ENCODE data around the gene PRC1.

Gene PRC1

DNA sequence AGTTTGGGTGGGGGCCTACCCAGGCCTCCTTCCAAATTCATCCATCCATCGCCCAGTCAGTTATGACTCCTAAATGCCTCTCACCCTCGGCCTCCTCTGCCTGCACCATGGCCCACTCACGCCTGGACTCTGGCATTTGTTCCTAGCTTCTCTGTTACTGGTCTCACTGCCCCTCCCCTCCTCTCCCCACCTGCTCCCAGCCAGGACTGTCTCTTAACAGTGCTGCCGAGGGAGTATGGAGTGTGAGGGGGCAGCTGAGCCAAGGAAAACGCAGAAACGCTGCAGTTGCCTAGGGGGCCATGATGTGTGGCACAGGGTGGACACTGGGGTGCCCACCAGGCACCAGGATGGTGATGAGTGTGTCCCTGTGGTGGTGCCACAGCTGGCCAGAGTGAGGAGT lies 36.5 kb downstream of the PRC1 start:
- TF ChIP-seq EZH2phosphoT487 (IDR thresholded peaks at IDR 0.05; ENCODE audit: low read depth), result no peak
- TF ChIP-seq, protein P1, sequence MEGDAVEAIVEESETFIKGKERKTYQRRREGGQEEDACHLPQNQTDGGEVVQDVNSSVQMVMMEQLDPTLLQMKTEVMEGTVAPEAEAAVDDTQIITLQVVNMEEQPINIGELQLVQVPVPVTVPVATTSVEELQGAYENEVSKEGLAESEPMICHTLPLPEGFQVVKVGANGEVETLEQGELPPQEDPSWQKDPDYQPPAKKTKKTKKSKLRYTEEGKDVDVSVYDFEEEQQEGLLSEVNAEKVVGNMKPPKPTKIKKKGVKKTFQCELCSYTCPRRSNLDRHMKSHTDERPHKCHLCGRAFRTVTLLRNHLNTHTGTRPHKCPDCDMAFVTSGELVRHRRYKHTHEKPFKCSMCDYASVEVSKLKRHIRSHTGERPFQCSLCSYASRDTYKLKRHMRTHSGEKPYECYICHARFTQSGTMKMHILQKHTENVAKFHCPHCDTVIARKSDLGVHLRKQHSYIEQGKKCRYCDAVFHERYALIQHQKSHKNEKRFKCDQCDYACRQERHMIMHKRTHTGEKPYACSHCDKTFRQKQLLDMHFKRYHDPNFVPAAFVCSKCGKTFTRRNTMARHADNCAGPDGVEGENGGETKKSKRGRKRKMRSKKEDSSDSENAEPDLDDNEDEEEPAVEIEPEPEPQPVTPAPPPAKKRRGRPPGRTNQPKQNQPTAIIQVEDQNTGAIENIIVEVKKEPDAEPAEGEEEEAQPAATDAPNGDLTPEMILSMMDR (IDR thresholded peaks at IDR 0.05; ENCODE audit: low read depth, low read length), result no peak
- Histone ChIP-seq H4K20me1 (ENCODE audit: insufficient read depth, low read length) (no peaks in the 10 kb centered on the region), H3K4me1 (ENCODE audit: low read length) (peaks cover 10% of the 10 kb centered on the region), H3K27me3 (ENCODE audit: low read depth, low read length) (no peaks in the 10 kb centered on the region), H3K9me3 (ENCODE audit: insufficient read depth, low read length) (no peaks in the 10 kb centered on the region), H3K36me3 (replicated peaks; ENCODE audit: low read depth, low read length) (peaks cover 43% of the 10 kb centered on the region), H3K27ac (ENCODE audit: low read length) (no peak overlapping the region), H3K9ac (ENCODE audit: low read length) (no peak overlapping the region), H3K4me2 (ENCODE audit: low read length) (no peak overlapping the region), H2AFZ (ENCODE audit: low read depth, low read length) (no peak overlapping the region), H3K79me2 (ENCODE audit: low read length) (peaks cover 37% of the 10 kb centered on the region), H3K4me3 (ENCODE audit: low read length) (no peak overlapping the region)

DNA sequence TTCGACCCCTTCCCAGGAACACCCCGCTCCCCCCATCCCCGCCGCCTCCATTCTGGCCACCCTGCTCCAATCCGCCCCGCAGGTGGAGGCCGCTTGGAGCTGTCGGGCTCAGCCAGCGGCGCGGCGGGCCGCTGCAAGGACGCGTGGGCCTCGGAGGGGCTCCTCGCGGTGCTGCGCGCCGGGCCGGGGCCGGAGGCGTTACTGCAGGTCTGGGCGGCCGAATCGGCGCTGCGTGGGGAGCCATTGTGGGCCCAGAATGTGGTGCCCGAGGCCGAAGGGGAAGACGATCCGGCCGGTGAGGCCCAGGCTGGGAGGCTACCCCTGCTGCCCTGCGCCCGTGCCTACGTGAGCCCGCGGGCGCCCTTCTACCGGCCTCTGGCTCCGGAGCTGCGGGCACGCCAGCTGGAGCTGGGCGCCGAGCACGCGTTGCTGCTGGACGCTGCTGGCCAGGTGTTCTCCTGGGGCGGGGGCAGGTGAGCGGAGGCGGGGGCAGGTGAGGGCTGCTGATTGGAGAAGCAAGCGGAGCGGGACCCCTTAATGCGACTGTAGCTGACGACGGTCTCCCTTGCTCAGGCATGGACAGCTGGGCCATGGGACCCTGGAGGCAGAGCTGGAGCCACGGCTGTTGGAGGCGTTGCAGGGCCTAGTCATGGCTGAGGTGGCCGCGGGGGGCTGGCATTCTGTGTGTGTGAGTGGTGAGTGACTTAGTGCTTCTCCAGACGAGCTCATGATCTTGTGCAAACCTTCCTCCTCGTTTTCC lies 37.1 kb downstream of the PRC1 start:
- H3K4me1 ChIP-seq (ENCODE audit: low read length), result peaks cover 10% of the 10 kb centered on the region
- H3K4me3 ChIP-seq (ENCODE audit: low read length), result no peak overlapping the region
- H4K20me1 ChIP-seq (ENCODE audit: insufficient read depth, low read length), result no peaks in the 10 kb centered on the region
- H3K4me2 ChIP-seq (ENCODE audit: low read length), result no peak overlapping the region
- no peak overlapping the region for H3K9ac ChIP-seq (ENCODE audit: low read length)
- peaks cover 34% of the 10 kb centered on the region for H3K79me2 ChIP-seq (ENCODE audit: low read length)
- TF ChIP-seq EZH2phosphoT487 (IDR thresholded peaks at IDR 0.05; ENCODE audit: low read depth), result no peak
- H3K9me3 ChIP-seq (ENCODE audit: insufficient read depth, low read length), result no peaks in the 10 kb centered on the region
- no peak overlapping the region for H2AFZ ChIP-seq (ENCODE audit: low read depth, low read length)
- H3K27me3 ChIP-seq (ENCODE audit: low read depth, low read length), result no peaks in the 10 kb centered on the region
- H3K27ac ChIP-seq (ENCODE audit: low read length), result no peak overlapping the region
- H3K36me3 ChIP-seq (replicated peaks; ENCODE audit: low read depth, low read length), result peaks cover 37% of the 10 kb centered on the region

DNA sequence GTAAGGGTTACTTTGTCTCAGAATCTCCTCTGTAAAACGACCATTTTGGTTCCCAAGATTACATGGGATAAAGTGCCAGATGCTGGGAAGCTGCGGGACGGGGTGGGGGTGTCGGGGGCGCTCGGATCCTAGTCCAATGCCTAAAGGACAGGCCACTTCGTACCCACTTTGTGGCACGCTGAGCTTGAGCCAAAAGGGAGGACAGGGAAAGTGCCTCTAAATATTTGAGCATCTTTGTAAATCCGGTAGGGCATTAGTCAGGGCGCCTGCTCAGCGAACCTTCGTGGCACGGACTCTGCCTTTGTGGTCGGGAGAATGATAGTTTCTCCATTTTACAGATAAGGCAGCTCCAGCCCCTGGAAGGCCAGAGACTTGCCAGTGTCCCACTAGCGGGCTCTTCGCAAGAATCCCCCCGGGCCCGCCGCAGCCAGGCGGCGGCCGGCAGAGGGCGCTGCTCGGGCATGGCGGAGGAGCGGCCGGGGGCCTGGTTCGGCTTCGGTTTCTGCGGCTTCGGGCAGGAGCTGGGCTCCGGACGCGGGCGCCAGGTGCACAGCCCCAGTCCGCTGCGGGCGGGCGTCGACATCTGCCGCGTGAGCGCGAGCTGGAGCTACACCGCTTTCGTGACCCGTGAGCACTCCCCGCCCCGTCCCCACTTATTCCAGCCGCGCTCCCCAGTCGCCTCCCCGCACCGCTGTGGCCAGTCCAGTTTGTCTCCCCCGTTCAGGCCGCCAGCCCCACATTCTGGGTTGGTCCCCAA lies 37.9 kb downstream of the PRC1 start:
- peaks cover 10% of the 10 kb centered on the region for H3K4me1 ChIP-seq (ENCODE audit: low read length)
- H3K9me3 ChIP-seq (ENCODE audit: insufficient read depth, low read length), result no peaks in the 10 kb centered on the region
- peak overlapping the region; percentile 97; the same call in 1 of the 2 replicates for H3K9ac ChIP-seq (ENCODE audit: low read length)
- H3K27ac ChIP-seq (ENCODE audit: low read length), result no peak overlapping the region
- H3K36me3 ChIP-seq (replicated peaks; ENCODE audit: low read depth, low read length), result peaks cover 34% of the 10 kb centered on the region
- peak overlapping the region; percentile 68 for H3K4me2 ChIP-seq (ENCODE audit: low read length)
- peaks cover 29% of the 10 kb centered on the region for H3K79me2 ChIP-seq (ENCODE audit: low read length)
- H2AFZ ChIP-seq (ENCODE audit: low read depth, low read length), result no peak overlapping the region
- no peaks in the 10 kb centered on the region for H3K27me3 ChIP-seq (ENCODE audit: low read depth, low read length)
- no peak for TF ChIP-seq EZH2phosphoT487 (IDR thresholded peaks at IDR 0.05; ENCODE audit: low read depth)
- TF ChIP-seq, protein P1 (IDR thresholded peaks at IDR 0.05; ENCODE audit: low read depth, low read length), result no peak
- H3K4me3 ChIP-seq (ENCODE audit: low read length), result peak overlapping the region; percentile 86
- H4K20me1 ChIP-seq (ENCODE audit: insufficient read depth, low read length), result no peaks in the 10 kb centered on the region

DNA sequence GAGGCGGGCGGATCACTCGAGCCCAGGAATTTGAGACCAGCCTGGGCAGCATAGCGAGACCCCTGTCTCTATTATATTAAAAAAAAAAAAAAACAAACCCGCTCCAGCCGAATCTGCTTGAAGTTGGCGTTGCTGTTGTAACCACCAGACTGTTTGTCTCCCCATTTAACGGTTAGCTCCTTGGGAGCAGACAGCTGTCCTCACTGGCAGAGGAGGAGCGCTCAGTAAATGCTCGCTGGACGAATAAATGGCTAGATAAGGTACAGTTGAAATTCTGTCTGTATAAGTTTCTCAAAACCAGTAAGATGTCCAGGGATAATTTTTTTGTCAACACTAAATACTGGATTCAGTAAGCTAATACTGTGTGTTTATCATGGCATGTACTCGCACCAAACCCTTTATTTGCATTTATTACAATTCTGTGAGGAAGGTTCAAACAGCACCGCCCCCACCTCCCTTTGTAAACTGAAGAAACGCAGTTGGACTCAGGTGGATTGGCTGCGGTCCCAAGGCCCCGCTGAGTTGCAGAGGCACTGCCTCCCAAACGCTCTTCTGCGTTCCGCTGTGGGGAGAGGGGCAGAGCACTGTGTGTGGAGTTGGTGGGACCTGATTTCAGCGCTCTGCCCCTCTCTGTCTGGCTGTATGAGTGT lies 38.6 kb downstream of the PRC1 start:
- peaks cover 29% of the 10 kb centered on the region for H3K79me2 ChIP-seq (ENCODE audit: low read length)
- peak overlapping the region; percentile 86 for H3K4me3 ChIP-seq (ENCODE audit: low read length)
- H3K4me2 ChIP-seq (ENCODE audit: low read length), result peak overlapping the region; percentile 68
- peak overlapping the region; percentile 97 for H3K9ac ChIP-seq (ENCODE audit: low read length)
- peak overlapping the region; percentile 89 for H3K27ac ChIP-seq (ENCODE audit: low read length)
- H3K27me3 ChIP-seq (ENCODE audit: low read depth, low read length), result no peaks in the 10 kb centered on the region
- peaks cover 10% of the 10 kb centered on the region for H3K4me1 ChIP-seq (ENCODE audit: low read length)
- TF ChIP-seq, protein P1 (IDR thresholded peaks at IDR 0.05; ENCODE audit: low read depth, low read length), result no peak
- TF ChIP-seq EZH2phosphoT487 (IDR thresholded peaks at IDR 0.05; ENCODE audit: low read depth), result no peak
- H4K20me1 ChIP-seq (ENCODE audit: insufficient read depth, low read length), result no peaks in the 10 kb centered on the region
- H3K36me3 ChIP-seq (replicated peaks; ENCODE audit: low read depth, low read length), result peaks cover 31% of the 10 kb centered on the region
- no peak overlapping the region for H2AFZ ChIP-seq (ENCODE audit: low read depth, low read length)
- no peaks in the 10 kb centered on the region for H3K9me3 ChIP-seq (ENCODE audit: insufficient read depth, low read length)
